A673 (cell line): Measurements from ENCODE around the gene RANBP3L. TPM values are rescaled to one million over a fixed set of nuclear protein-coding genes. Genes with fewer than 3 reads are reported as not detected.

Experiments
- BruUV-seq: library from RNA; stranded (reverse); fragments of 400-500 nt; replicated peaks from 2 replicates; lab custom pipeline; 2021; lab: Mats Ljungman, UMichigan
- CTCF ChIA-PET: fragments of 300-600 bp; sonication (Branson Sonifier 250); formaldehyde crosslinking; loops from one replicate; lab custom pipeline; 2022; ENCODE audit warnings: antibody characterized with exemption; lab: Charles Lee
- POLR2A ChIA-PET: fragments of 300-600 bp; sonication (Branson Sonifier 250); formaldehyde crosslinking; loops from one replicate; lab custom pipeline; 2022; ENCODE audit warnings: antibody characterized with exemption; ENCODE audit not compliant: low non-redundant PET; lab: Charles Lee
- DNase-seq: peaks from one replicate; pipeline ENCODE4 v3.0.0-alpha.2; 2015; ENCODE audit warnings: low spot score
- H3K27ac ChIP-seq: fragments of 200-600 bp; sonication (generic); 2 replicates; pipeline ENCODE4 v1.5.1; 2016; ENCODE audit warnings: mixed run types, low read depth, mild to moderate bottlenecking, mixed read lengths, antibody characterized with exemption, low read length; ENCODE audit not compliant: poor library complexity, severe bottlenecking
- H3K27me3 ChIP-seq: fragments of 200-600 bp; sonication (generic); replicated peaks from 2 replicates; pipeline ENCODE4 v1.6.1; 2017; ENCODE audit warnings: mixed run types, low read depth, mild to moderate bottlenecking, mixed read lengths, antibody characterized with exemption, low read length; ENCODE audit not compliant: insufficient read depth, poor library complexity
- H3K36me3 ChIP-seq: fragments of 200-600 bp; sonication (generic); 2 replicates; pipeline ENCODE4 v1.6.1; 2016; ENCODE audit warnings: mixed run types, mild to moderate bottlenecking, mixed read lengths, antibody characterized with exemption, low read length; ENCODE audit not compliant: insufficient read depth, poor library complexity, severe bottlenecking
- H3K4me1 ChIP-seq: fragments of 200-600 bp; sonication (generic); 2 replicates; pipeline ENCODE4 v1.6.1; 2017; ENCODE audit warnings: mixed run types, mild to moderate bottlenecking, mixed read lengths, antibody characterized with exemption, low read length; ENCODE audit not compliant: insufficient read depth, poor library complexity, severe bottlenecking
- H3K4me3 ChIP-seq: fragments of 200-600 bp; sonication (generic); 2 replicates; pipeline ENCODE4 v1.5.1; 2016; ENCODE audit warnings: low read depth, mixed run types, mild to moderate bottlenecking, mixed read lengths, low read length; ENCODE audit not compliant: poor library complexity, severe bottlenecking
- H3K9me3 ChIP-seq: fragments of 200-600 bp; sonication (generic); 2 replicates; pipeline ENCODE4 v1.6.1; 2016; ENCODE audit warnings: mixed run types, low read depth, mild to moderate bottlenecking, mixed read lengths, antibody characterized with exemption, low read length; ENCODE audit not compliant: poor library complexity, severe bottlenecking
- EZH2 ChIP-seq: fragments of 200-600 bp; sonication (generic); IDR thresholded peaks from 2 replicates; pipeline ENCODE4 v1.6.1; 2017; ENCODE audit warnings: borderline replicate concordance, low read depth, mild to moderate bottlenecking, mixed read lengths, antibody characterized with exemption, low read length; ENCODE audit not compliant: poor library complexity, severe bottlenecking
- intact Hi-C: fragments of 100-400 bp; cut with micrococcal nuclease; formaldehyde crosslinking; loops from one replicate; pipeline ENCODE4 v1.10.0; 2022; ENCODE audit not compliant: unreplicated experiment
- total RNA-seq: library from RNA; stranded (reverse); gene quantifications from 2 replicates; pipeline ENCODE4 v1.2.3, GENCODE V29; 2021
- TF ChIP-seq, protein P1 (sequence below): fragments of 300-800, 200-600 bp; sonication (generic); conservative IDR thresholded peaks from 2 replicates; pipeline ENCODE4 v1.5.1; 2017; ENCODE audit warnings: low read depth, mild to moderate bottlenecking, antibody characterized with exemption, low read length, moderate library complexity, mixed read lengths

RANBP3L gene
- total RNA-seq, 1 experiment from 2014 or later: not detected

DNA sequence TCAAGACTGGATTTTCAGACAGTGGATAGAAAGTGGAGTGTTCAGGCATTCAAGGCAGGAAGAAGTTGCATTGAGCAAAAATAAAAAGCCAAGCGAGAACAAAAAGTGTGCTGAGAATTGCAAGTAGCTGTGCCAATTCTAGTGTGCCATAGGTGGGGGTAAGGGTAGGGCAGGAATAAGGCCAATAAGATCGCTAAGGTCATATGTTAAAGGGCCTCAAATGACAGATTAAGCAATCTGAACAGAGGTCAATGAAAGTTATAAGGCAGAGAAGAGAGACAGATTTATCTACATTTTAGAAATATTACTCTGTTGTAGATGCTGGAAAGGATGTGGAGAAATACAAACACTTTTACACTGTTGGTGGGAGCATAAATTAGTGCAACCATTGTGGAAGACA lies 96.4 kb downstream of the RANBP3L start:
- TF ChIP-seq, protein P1, sequence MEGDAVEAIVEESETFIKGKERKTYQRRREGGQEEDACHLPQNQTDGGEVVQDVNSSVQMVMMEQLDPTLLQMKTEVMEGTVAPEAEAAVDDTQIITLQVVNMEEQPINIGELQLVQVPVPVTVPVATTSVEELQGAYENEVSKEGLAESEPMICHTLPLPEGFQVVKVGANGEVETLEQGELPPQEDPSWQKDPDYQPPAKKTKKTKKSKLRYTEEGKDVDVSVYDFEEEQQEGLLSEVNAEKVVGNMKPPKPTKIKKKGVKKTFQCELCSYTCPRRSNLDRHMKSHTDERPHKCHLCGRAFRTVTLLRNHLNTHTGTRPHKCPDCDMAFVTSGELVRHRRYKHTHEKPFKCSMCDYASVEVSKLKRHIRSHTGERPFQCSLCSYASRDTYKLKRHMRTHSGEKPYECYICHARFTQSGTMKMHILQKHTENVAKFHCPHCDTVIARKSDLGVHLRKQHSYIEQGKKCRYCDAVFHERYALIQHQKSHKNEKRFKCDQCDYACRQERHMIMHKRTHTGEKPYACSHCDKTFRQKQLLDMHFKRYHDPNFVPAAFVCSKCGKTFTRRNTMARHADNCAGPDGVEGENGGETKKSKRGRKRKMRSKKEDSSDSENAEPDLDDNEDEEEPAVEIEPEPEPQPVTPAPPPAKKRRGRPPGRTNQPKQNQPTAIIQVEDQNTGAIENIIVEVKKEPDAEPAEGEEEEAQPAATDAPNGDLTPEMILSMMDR: no peak
- no peak for TF ChIP-seq EZH2
- POLR2A ChIA-PET: no interaction called here
- H3K4me3 ChIP-seq: no peak overlapping the region
- CTCF ChIA-PET: no interaction called here
- H3K36me3 ChIP-seq: peaks cover 10% of the 10 kb centered on the region
- H3K27me3 ChIP-seq: no peaks in the 10 kb centered on the region
- no TSS peak for BruUV-seq
- intact Hi-C loops: no loop called here
- H3K4me1 ChIP-seq: no peaks in the 10 kb centered on the region
- no peaks in the 10 kb centered on the region for H3K9me3 ChIP-seq
- H3K27ac ChIP-seq: no peak overlapping the region
- no peak for DNase-seq

DNA sequence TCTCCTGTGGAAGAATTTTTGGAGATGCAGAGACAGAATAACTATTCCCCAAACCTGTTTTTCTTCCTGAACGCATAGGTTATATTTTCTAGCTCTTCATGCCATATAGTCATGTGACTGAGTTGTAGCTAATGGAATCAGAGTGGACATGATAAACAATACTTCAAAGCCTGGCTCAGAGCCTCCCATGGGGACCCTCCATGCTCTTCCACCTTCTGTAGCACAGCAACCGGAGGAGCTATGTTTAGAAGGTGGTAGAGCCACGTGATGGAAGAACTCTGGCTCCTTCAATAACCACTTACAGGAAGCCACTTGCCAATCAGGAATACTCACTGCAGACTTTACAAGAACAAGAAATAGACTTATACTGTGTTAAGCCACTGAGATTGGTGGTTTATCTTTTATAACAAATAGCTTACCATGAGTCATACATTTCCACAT lies 99.2 kb downstream of the RANBP3L start:
- ChIA-PET CTCF (no interaction called here), POLR2A (no interaction called here)
- BruUV-seq: no TSS peak
- peak; percentile 15 for DNase-seq
- Histone ChIP-seq H3K9me3 (no peaks in the 10 kb centered on the region), H3K4me1 (peaks cover 5% of the 10 kb centered on the region), H3K27me3 (no peaks in the 10 kb centered on the region), H3K36me3 (peaks cover 8% of the 10 kb centered on the region), H3K27ac (no peak overlapping the region), H3K4me3 (no peak overlapping the region)
- intact Hi-C loops: no loop called here
- no peak for TF ChIP-seq EZH2
- TF ChIP-seq, protein P1: no peak

DNA sequence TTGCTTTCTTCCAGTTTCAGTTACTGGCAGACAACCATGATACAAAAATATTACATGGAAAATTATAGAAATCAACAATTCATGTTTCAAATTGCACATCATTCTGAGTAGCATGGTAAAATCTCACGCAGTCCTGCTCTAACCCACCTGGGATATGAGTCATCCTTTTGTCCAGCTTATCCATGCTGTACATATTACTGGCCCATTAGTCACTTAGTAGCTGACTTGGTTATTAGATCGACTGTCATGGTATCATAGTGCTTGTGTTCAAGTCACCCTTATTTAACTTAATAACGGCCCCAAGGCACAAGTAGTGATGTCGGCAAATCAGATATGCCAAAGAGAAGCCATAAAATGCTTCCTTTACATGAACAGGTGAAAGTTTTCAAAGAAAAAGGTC lies 101.2 kb downstream of the RANBP3L start:
- no TSS peak for BruUV-seq
- Histone ChIP-seq H3K9me3 (no peaks in the 10 kb centered on the region), H3K4me1 (peaks cover 5% of the 10 kb centered on the region), H3K27ac (no peak overlapping the region), H3K4me3 (no peak overlapping the region), H3K36me3 (peaks cover 28% of the 10 kb centered on the region), H3K27me3 (no peaks in the 10 kb centered on the region)
- TF ChIP-seq, protein P1: no peak
- TF ChIP-seq EZH2: no peak
- POLR2A ChIA-PET: no interaction called here
- no peak for DNase-seq
- intact Hi-C loops: no loop called here
- CTCF ChIA-PET: no interaction called here
